ENCODE data around the gene SH3BP2. TPM values are rescaled to one million over a fixed set of nuclear protein-coding genes. Genes with fewer than 3 reads are reported as not detected.

Gene SH3BP2
- total RNA-seq, 1 experiment from 2014 or later = 52.8 TPM

- no peaks in the 10 kb centered on the region for H4K20me1 ChIP-seq (ENCODE audit: insufficient read depth)
- peak within 1 kb of the TSS; percentile 98 for H3K27ac ChIP-seq (ENCODE audit: low read depth, low read length)
- H3K9ac ChIP-seq (ENCODE audit: low read length) = peak within 1 kb of the TSS; percentile 82
- H3K36me3 ChIP-seq (ENCODE audit: control insufficient read depth in 1 of 2, insufficient read depth in 2 of 2, low read length in 2 of 2) = no peaks in the 10 kb centered on the region
- CTCF ChIA-PET = no interaction called here
- BruUV-seq (replicated peaks) = no TSS peak
- intact Hi-C loops (cut with micrococcal nuclease) = no loop called here
- H3K4me2 ChIP-seq (ENCODE audit: low read length) = peak within 1 kb of the TSS; percentile 82
- H3K27me3 ChIP-seq (ENCODE audit: insufficient read depth, low read length) = no peaks in the 10 kb centered on the region
- no peak within 1 kb of the TSS for H2AFZ ChIP-seq (ENCODE audit: low read depth, low read length, poor library complexity, severe bottlenecking)
- peak in 2 of 3 experiments; percentile 7 to 45; a peak in 2 of 6 replicates for TF ChIP-seq CTCF (IDR thresholded peaks at IDR 0.05 in 2 of 3, conservative IDR thresholded peaks at IDR 0.05 in 1 of 3; ENCODE audit: borderline replicate concordance in 1 of 3, insufficient read depth in 1 of 3, low read depth in 2 of 3, low read length in 2 of 3)
- peak; percentile 82 for TF ChIP-seq POLR2AphosphoS5 (IDR thresholded peaks at IDR 0.05; ENCODE audit: low read depth, low read length)
- TF ChIP-seq REST (IDR thresholded peaks at IDR 0.05; ENCODE audit: low read depth) = no peak
- TF ChIP-seq YY1 (IDR thresholded peaks at IDR 0.05; ENCODE audit: extremely low read depth, insufficient replicate concordance, low read depth, low read length) = peak; percentile 3
- peak; percentile 92; the same call in 1 of the 2 replicates for TF ChIP-seq ZFX (IDR thresholded peaks at IDR 0.05)
- TF ChIP-seq EGR1 (IDR thresholded peaks at IDR 0.05; ENCODE audit: low read depth) = no peak
- H3K9me2 ChIP-seq (ENCODE audit: insufficient read depth) = no peaks in the 10 kb centered on the region
- RAD21 ChIA-PET (ENCODE audit: low non-redundant PET in 1 of 2, low total read pairs in 2 of 2, uncharacterized antibody in 2 of 2, unreplicated experiment in 2 of 2) = no interaction called here
- DNase-seq (ENCODE audit: low read depth, low spot score) (no peak), ATAC-seq (peak; percentile 89)
- POLR2A ChIA-PET = no interaction called here
- peaks cover 40% of the 10 kb centered on the region for H3K79me2 ChIP-seq (ENCODE audit: insufficient read depth, low read length)
- H3K4me3 ChIP-seq (replicated peaks in 1 of 2; ENCODE audit: low read depth in 1 of 2, low read length in 2 of 2) = peak within 1 kb of the TSS; percentile 81 to 86
- H3K4me1 ChIP-seq (ENCODE audit: control insufficient read depth in 1 of 2, insufficient read depth in 2 of 2, low read length in 2 of 2) = peaks cover 17 to 22% of the 10 kb centered on the region in 2 experiments; a peak in 3 of 4 replicates
- no peaks in the 10 kb centered on the region for H3K9me3 ChIP-seq (ENCODE audit: control insufficient read depth in 1 of 2, insufficient read depth in 1 of 2, low read depth in 1 of 2, low read length in 2 of 2)
Measured at GRCh38 chr4:2755821-2756690, 36.8 kb upstream of the SH3BP2 start, which contains the start of gene TNIP2. Gene TNIP2, minus strand, starts transcription at chr4:2756336. Its CDS starts 47 bp downstream, at chr4:2756289.
